Stimulated activated CD8-positive, alpha-beta memory T cell treated with anti-CD3 and anti-CD28 coated beads, Interleukin-15, amount 100 ng/mL, for 48 hours (primary cell): Measurements from ENCODE around the gene SEMA4D.
A peak's percentile ranks its signal among the peaks of the same experiment; 100 is the strongest.

ENCODE experiments used
- DNase-seq, 2 donors: peaks; one replicate each; pipeline ENCODE4 v3.0.0-alpha.2; 2020; ENCODE audit warnings: low read depth in 2 of 2

The SEMA4D gene

DNA sequence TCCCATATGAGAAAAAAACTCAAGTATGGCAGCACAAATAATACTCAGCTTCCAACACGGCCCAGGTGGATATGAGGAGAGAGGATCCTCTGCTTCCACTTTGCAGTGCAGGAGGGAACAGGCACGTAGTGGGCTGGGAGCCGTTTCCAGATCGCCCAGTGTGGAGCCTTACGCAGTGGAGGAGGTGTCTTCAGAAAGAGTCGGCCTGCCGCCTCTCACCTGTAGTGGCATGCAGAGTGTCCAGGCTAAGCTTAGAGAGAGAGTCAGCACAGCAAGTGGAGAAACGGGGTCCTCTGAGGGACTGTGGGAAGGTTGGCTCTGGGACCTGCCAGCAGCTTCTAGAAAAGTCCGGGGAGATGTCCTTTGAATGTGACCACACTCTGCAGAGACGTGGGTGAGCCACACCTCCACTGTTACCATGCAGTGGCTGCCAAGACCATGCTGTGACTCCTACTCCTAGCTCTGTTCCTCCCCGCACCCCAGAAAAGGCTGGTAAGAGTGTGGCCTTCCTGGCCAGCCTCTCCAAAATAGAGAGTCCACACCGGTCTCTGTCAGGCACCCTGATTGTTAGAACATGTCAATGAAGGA is 3.5 kb upstream of the SEMA4D start:
- no peak for DNase-seq

DNA sequence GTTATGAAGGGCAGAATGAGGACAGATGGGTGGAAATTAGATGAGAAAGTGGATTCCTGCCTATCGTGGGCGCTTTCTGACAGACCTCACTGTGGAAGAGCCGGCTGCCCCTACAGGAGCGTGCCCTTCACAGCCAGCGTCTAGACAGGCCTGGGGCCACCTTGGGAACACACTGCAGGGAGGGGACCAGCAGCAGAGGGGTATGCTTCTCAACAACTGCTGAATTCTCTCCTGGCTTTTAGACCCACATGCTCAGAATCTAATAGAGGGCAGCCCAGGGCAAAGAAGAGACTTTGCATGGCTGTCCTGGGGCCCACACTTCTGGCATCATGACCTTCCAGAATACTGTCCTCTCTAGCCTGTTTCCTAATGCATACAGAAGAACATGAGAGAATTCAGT is 2.1 kb upstream of the SEMA4D start:
- DNase-seq = no peak

DNA sequence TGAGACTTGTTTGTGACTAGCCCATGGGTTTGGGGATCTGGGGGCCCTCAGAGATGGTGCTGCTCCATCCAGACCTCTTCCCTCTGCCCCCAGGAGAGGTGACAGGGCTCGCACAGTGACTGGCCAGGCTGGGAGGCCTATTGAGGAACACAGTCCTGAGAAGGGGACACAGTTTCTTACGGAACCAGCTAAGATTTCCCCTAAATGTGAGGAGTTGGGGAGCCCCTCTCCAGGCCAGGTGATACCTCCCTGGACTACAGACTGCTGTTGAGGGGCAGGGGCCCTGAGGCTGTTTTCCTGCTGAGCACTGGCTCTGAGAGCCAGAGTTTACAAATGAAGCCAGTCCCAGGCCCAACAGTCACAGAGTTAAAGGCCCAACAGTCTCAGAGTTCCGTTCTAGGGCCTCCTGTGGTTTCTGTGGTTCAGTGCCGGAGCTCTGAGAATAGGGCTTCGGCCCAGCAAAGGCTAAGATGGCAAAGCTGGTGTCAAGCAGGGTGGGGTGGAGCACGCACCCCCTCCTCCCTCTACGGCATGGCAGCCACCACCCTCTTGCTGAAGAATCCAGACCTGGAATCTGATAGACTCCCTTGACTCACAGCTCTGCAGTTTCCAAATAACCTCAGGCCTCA is 1.1 kb upstream of the SEMA4D start:
- DNase-seq = peak in 1 of 2 donors; percentile 46

DNA sequence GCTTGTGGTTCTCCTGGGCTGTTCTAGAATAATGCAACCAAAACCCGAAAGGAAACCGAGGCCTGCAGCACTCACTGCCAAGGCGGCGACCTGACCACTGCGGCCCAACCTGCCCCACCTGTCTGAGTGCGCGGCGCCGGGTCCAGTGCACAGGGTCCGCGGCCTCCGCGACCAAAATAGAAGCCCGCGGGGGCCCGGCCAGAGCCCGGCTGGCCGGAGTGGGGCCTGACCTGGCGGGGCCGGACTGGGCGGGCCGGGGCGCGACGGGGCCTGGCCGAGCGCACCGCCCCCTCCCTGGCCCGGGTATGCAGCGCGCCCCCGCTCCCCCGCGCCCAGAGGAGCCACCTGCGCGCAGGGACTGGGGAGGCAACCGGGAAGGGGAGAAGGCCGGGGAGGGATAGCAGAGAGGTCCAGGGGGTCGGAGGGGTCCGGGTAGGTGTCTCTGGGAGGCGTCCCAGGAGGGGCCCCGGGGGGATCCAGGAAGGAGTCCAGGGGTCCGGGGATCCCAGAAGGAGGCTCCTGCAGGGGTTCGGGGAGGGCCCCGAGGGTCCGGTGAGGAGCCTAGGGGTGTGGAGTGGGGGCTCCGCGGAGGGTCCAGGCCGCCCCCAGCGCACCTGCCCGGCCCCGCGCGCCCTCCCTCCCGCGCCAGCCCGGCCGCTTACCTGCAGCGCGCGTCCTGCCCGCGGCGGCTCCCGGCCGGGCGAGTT is 503 bp downstream of the SEMA4D start:
- no peak for DNase-seq

DNA sequence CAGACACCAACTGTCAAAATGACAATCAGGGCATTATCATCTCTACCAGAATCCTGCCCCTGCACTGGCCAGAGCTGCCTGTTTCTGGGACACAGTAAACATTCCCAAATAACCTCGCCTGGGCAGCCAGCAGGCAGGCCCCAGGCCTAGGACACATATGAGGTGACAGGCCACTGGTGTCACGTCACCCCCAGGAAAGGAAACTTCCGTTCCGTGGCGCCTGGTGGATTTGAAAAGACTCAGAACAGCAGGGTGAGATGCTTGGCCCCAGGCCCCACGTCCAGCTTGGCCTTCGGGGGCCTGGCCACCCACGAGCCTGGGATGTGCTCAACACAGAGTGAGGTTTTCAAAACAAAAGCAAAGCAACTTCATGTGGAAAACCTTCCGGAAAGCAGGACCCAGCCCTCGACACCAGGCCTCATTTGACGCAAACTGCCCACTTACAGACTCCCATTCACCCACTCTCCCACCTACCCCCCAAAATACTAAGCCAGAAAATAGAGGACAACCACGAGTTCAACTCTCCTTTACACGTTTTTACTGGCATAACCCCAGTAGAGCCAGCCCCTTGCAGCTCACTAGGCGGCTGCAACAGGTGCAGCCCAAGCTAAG is 1.2 kb downstream of the SEMA4D start:
- no peak for DNase-seq

DNA sequence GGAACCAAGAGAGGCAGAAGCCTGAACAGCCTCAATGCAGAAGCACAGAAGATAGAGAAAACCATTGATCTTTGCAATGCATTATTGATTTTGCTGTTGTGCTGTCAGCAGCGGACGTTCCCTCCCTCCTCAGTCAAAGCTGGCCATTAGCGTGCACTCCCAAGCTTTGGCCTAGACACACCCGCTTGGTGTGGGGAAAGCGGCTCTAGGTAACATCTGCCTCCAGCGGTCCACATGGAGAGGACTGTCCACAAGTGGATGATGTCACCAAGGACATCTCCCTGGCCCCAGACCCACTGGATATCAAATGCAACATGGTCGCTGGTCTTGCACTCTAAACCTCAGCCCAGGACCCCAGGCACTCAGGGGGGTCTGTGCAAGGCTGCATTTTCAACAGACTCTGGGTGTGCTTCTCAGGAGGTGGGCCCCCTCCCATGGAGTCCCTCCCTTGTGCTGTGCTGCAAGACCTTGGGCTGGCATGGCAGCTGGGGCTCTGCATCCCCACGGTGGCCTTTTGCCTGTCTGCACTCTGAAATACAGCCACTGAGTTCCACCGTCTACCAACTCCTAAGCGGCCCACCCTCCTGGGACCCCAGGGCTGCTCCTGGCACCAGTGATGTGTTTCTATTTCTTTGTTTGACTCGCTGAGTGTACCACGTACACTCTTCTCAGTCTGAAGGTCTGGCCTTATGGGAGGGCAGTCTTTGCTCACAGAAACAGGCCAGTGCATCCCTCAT is 1.9 kb downstream of the SEMA4D start:
- no peak for DNase-seq

DNA sequence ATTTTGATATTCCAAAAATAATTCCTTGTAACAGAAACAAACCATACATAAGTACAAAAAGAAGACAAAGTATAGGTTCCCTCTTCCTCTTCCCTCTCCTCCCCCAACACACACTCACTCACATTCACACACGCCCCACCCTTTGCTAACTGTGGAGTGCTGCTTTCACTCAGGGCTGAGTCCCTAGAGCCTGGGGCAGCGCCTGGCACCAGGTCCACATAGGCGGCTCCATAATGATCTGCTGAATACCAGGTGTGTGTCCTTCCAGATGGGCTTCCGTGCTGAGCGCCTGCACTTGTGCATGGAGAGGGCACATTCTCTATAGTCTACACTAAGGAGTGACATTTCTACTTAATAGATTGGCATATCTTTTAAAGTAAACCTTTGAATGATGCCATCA is 3.7 kb downstream of the SEMA4D start:
- no peak for DNase-seq

DNA sequence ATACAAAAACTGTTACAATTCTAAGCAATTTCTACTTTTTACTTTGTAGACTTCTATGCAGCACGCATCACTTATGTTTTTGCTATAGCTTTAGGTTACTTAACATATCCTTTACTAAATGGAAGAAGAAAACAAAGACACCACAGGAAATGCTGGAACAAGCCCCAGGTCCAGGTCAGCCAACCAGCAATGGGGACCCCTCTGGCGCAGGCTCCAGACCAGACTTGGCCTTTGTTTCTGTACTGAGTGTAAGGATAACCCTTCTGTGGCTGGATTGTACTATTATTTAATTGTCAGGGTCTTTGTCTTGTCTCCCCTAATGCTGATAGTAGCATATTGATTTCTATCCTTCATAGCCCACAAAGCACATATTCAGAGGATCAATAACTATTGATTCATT is 4.2 kb downstream of the SEMA4D start:
- no peak for DNase-seq

DNA sequence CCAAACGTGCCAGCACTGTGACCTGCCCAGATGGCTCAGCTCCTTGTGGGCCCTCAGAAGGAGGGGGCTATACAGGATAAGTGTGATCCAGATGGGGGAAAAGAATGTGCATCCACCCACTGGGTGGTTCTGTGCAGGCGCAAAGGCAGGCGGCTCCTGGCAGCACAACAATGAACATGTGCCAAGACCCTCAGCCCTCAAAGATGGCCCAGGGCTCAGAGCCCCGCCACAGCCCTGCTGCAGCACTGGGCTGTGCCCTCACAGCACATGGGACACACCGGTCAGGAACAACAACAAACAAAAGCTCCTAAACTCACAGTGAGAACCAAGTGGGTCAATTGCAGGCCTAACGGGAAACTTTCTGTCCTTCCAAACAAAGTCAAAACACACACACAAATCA is 4.7 kb downstream of the SEMA4D start:
- no peak for DNase-seq

DNA sequence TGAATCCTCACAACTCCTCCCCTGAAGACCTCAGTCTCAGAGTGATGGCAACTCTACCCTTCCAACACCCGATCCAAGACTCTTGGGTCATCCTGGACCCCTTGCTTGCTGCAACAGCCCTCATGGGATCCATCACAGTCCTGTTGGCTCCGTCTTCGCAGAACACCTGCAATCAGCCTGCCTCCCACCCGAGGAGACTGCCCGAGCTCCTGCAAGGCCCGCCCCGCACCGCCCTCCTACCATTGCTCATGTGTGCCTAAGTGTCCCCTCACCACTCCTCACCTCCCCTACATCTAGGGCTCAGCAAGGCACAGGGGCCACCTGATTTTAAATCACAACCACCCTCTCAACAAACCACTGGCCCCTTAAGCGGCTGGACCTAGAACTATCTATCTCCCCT is 5.3 kb downstream of the SEMA4D start:
- no peak for DNase-seq

DNA sequence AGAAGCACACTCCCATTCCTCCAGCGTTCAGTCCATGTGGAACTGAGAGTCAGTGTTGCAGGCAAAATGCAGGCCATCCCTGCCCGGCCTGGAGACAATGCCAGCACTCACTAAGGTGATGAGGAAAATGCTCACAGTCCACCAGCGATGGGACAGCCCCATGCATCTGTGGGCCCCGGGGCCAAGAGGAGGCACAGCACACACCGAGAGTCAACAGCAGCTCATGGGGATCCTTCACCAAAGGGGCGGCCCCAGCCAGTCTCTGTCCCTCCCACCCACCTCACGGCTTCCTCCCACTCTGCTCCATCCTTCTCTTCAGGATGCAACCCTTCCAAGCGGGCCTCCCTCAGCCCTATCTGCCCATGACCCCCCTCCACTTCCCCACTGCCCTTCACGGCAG is 6.2 kb downstream of the SEMA4D start:
- no peak for DNase-seq

DNA sequence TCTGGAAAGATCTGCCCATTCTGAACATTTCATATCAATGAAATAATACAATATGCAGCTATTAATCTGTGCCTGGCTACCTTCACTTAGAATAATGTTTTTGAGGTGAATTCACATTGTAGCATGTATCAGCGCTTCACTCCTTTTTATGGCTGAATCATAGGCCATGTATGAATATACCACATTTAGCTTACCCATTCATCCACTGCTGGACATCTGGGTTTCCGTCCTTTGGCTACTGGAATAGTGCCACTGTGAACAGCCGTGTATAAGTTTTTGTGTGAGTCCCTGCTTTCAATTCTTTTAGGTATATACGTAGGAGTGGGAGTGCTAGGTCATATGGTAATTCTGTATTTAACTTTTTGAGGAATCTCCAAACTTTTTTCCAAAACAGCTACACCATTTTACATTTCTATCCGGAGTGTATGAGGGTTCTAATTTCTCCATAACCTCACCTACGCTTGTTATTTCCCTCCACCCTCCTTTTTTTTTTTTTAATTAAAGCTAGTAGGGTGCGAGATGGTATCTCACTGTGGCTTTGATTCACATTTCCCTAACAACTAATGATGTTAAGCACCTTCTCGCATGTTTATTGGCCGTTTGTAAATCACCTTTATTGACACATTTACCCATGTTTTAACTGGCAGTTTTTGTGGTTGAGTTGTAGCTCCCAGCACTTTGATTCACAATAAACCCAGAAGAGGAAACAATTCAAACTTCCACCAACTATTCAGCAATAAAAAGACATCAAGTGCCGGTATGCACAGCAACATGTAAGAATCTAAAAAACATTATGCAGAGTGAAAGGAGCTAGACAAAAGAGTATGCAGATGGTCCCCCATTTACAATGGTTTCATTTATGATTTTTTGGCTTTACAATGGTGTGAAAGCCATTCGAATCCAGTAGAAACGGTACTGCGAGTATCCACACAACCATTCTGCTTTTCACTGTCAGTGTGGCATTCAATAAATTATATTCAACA is 8.1 kb downstream of the SEMA4D start:
- no peak for DNase-seq

DNA sequence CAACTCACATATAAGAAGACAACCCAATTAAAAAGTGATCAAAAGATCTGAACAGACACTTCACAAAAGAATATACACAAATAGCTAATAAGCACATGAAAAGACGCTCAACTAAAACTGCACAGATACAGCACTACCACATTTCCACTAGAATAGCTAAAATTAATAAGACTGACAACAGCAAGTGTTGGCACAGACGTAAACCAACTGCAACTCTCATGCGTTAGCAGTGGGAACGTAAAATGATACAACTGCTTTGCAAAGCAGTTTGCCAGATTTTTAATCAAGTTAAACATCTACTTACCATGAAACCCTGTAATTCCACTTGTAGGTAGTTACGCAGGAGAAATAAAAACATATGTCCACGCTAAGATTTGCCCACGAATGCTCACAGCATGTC is 9.0 kb downstream of the SEMA4D start:
- DNase-seq = no peak

DNA sequence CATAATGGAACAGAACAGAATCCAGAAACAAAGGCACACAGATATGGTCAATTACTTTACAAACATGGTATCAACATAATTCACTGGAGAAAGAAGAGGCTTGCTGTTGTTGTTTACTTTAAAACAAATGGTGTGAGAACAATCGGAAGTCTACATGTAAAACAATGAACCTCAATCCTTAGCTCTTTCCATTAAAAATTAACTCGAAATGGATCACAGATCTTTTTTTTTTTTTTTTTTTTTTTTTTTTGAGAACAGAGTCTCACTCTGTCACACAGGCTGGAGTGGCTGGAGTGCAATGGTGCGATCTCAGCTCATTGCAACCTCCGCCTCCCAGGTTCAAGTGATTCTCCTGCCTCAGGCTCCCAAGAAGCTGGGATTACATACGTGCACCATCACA is 9.8 kb downstream of the SEMA4D start:
- DNase-seq = no peak

DNA sequence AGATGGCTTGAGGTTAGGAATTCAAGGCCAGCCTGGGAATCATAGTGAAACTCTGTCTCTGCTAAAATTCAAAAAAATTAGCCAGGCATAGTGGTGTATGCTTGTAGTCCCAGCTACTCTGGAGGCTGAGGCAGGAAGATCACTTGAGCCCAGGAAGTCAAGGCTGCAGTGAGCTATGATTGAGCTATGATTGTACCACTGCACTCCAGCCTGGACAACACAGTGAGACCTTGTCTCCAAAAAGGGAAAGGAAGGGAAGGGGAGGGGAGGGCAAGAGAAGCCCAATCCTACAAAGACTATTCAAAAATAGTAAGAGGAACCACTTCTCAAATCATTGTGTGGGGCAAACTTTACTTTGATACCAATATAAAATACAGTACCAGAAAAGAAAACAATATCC is 11.2 kb downstream of the SEMA4D start:
- DNase-seq = no peak

DNA sequence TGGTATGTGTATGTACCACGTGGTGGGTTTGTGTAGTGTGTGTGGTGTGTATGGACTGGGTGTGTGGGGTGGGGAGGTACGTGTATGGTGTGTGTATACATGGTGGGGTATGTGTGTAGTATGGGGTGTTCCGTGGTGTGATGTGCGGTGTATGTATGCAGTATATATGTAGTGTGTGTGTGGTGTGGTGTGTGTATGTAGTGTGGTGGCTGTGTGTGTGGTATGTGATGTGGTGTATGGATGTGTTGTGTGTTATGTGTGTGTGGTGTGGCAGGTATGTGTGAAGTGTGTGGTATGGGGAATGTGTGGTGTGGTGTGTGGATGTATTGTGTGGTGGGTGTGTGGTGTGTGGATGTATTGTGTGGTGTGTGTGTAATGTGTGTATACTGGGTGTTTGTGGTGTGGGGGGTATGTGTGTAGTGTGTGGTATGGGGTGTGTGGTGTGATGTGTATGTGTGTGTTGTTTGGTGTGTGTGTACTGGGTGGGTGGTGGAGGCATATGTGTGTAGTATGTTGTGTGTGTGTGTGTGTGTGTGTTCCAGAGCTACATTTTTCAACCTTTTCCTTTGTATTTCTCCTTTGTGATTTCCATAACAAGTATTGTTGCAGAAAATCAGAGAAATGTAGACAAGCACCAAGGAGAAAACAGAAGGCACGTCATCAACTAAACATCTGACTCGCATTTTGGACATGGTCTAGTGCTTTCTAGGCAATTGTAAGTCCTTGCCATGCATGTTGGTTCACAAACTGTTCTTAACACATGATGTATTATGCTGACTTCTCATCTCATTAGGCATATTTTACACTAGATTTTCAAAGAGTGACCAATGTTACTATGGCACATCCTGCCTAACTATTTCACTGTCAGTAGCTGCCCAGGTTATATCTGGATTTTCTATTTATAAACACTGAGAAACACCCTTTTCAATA is 13.2 kb downstream of the SEMA4D start:
- DNase-seq = no peak

DNA sequence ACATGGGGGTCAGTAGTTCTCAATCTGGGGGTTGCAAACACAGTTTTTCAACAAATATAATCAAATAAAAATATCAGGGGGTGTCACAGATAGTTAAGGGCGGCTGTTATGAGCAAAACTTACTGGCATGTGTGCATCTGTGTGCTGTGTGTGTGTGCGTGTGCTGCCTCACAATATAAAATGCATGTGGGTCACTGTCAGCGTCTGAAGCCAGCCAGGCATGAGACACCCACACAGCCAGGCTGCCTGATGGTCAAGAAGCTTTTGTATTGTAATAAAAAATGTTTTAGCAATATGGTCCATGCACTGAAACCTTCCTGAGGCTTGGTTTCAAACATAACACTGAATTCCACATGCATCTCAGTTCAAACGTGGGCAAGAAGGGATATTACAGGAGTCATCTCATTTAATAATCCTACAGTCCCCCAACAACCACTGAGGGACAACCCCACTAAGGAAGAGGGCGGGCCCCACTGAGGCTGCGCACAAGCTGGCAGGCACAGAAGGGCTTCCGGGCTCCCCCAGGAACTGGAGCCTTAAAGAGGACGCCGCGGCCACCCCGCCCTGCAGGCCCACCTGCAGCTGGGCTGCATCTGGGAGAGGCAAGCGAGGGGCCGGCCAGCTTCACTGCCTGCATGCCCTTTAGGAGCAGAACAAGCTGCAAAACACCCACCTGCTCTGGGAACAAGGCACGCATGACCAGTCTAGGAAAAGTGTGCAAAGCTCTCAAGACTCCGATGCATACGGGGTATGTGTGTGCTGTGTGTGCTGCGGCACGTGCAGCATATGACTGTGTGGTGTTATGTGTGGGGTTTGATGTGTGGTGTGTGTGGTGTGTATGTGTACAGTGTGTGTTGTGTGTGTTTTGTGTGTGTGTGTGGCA is 14.1 kb downstream of the SEMA4D start:
- peak in 1 of 2 donors; percentile 61 for DNase-seq

DNA sequence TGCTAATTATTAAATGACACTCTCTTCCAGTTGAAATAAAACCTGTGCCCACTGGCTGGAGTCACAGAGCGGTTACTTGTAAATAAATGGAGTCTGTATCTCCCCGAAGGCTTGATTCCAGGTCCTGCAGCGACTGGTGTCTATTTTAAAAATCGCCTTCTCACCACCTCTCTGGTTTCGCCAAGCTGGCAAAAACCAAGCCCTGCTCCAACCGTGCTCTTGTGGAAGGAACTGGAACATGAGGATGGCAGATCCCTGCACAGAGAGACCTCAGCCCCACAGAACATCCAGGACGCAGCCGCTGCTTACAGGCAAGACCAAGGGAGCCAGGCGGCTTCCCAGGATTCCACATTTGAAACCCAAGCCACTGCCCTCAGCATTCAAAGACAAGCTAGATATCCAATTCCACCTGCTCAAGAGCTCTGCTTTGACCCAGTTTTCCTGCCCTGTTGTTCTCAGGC is 15.0 kb downstream of the SEMA4D start:
- DNase-seq = no peak
